ENCODE measurements around the gene NR6A1.

Gene NR6A1

DNA sequence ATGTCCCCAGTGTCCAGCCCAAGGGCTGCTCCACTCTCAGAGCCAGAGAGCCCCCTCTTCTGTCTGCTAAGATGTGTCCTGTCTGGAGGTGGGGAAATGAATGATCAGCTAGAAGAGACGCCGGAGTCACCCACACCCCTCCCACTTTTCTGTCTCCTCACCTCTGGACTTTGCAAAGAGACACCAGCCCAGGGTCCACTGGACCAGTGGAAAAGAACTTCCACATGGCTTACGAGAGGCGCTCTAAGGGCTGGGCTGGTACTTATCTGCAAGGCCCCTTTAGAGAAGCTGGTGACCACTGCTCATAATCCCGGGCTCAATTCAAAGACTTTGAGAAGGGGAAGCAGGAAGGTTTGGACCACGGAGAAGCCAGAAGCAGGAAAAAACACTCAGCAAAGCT lies 273.1 kb downstream of the NR6A1 start:
- DNase-seq = no peak

DNA sequence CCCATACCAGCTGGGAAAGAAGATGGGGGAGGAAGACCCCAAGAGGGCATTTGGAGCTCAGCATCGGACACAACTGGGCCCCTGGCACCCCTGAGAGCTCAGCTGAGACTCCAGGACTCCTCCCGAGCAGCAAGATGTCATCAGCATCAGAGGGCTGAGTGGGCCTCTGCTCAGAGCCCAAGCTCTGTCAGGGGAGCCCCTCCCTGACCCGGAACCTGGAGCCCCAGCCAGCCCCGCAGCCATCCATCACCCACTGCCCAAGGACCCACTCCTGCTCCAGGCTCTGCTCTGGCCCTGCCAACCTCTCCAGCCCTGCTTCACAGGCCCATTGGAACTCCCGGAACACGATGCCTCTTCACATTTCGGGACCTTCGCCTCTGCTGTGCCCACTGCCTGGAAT lies 273.7 kb downstream of the NR6A1 start:
- no peak for DNase-seq

DNA sequence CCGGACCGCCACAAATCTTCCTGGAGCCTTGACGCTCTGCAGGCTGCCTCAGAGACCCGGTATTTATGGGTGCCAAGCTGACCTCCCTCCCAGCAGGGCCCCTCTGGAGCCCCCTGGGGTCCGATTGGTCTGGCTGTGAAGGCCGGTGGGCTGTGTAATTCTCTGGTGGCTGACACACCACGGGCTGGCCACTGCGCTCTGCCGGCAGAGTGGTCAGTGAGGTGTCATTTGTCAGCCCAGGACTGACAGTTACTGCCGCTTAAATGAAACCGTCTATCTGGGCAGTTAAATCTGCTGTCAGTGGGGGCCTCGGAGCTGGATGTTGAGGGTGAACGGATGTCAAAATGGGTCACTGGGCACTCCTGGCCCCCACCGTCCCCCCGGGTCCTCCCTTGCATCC lies 274.6 kb downstream of the NR6A1 start:
- no peak for DNase-seq

DNA sequence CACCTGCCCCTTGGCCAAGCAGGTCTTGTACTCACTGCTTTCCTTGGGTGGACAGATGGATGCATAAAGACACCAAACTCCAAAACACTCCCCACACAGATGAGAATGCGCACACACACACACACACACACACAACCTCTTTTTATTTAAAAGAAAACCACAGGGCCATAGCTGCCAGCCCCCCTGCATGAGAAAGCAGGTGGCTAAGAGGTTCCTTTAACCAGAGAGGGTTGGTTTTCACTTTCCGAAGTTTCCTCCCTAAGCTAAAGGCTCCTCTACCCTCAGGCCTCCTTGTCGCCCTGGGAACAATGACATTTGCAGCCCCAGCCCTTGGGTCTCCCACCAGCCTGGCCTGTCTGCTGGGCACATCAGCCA lies 275.0 kb downstream of the NR6A1 start:
- DNase-seq = no peak

DNA sequence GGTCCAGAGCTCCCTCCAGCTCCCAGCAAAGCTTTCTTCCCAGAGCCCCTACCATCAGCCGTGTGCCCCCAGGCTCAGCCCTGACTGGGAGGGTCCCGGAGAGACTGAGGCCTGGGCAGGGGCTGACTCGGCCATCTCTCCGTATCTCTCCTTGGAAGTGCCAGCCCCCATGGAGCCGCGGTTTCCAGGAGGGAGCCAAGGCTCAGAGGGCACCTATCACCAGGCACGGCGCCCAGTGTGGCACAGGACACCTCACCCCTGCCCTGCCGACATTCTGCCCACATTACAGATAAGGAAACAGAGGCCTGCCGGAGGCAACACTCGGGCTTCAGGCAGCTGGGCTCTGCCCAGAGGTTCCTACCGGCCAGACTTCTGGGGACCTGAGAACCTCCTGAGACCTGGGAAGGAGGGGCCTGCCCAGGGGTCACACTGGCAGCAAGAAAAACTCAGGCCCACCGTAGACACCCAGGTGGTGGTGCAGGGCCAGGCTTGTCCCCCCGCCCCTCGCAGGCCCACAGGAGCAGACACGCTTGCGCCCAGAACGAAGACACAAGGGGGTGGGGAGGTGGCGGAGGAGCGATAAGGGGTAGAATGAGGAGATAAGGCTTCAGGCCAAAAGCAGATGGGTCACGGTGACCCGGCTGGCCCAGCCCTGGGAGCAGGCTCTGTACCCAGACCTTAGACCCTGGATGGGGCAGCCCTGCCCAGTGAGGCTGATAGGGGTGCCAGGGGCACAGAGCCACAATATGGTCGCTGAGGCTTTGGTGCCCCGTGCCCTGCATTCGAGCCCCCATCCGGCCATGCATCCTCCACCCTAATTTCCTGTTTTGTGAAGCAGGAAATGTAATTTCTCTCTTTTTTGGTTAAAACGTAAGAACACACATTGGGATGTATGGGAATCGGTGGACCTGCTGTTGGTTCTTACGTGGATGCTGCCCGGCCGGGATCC lies 275.7 kb downstream of the NR6A1 start:
- DNase-seq = no peak

DNA sequence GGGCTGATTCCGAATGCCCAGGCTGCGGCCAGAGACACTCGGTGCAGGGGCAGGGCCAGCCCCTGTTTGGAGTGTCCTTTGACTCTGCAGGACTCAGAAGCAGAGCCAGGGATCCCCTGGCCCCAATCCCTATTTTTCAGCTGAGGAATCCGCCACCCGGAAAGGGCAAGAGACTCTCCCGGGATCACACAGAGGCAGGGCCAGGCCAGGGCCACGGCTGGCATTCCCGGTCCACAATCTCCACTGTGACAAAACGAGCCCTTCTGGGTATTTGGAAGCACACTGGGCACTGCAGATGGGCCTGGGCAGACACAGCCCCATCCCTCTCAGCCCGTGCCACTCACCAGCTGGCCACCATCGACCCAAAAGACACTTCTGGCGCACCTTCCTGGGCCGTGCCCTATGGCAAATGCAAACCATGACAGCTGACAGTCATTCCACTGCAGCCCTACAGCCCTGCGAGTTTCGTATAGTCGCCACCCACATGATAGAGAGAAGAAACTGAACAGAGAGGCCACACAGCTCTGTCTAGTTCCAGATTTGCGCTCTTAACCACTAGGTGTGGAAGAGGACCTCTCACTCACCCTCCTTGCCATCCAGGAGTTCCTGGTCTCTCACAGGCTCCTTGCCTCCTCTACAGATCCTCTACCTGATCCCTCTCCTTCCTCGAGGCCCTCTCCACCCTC lies 277.2 kb downstream of the NR6A1 start:
- DNase-seq = no peak

DNA sequence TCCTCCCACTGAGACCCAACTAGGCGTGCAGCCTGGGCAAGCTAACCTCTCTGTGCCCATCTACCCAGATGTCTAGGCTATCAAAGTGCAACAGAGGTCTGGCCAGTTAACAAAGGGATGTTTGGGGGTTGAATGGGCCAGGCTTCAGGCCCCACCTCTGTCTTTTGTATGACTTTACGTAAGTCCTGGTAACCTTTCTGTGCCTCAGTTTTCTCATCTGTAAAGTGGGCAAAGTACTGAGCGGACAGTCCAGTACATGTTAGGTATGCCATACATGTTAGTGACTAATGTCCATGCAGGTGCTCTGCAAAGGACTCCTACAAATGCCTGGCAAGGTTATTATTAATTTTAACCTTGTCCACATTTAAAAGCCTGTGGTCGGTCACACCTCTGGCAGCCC lies 277.9 kb downstream of the NR6A1 start:
- no peak for DNase-seq

DNA sequence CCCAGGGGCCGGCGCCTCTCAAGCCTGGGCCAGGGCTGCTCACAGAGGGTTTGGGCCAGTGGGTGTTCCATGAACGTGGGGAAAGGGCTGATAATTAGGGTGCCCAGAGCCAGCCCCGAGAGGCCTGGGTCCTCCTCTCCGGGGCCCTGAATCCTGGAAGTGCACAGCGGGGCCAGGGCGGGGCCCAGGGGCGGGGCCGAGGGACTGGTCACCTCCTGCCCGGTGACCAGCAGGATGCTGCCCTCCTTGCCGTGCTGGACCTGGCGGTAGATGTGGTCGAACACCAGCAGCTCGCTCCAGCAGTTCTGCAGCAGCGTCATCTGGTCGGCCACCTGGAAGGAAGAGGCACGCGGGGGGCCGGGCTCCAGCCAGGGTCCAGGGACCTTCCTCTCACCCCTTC lies 278.3 kb downstream of the NR6A1 start:
- DNase-seq = no peak

DNA sequence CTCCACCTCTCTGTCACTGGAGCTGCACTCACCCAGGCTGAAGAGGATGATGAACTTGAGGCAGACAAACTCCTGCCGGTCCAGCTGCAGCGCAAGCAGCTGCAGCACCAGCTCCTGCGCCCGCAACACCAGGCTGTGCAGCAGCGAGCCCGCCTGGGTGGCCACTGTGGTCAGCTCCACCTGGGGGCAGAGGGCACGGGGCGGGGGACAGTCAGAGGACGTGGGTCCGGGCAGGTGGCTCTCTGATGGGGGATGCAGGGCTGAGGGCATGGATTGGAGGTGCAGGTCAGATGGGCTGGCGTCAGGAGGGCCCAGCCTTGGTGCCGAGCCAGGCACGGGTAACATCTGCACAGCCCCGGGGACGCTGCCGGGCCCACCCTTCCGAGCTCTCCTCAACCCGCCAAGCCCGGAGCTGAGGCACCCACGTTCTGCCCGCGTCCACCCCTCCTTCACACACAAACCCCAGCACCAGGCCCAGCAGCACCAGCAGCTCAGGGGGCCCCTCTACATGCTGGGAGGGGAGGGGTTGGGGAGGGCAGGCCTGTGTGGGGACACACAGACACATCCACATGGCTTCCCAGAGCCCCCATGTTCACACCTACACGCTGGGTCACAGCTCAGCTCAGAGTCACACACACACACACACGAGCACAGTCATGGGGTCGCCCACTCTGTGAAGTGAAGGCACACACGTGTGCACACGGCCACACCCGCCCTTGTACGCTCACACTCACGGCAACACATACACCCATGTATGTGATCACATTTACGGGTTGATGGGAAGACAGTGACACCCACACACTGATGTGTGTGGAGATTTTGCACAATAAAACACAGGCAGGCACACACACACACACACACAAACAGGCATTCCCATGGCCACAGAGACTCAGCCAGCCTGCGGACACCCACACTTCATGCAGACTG lies 279.8 kb downstream of the NR6A1 start:
- DNase-seq = no peak

DNA sequence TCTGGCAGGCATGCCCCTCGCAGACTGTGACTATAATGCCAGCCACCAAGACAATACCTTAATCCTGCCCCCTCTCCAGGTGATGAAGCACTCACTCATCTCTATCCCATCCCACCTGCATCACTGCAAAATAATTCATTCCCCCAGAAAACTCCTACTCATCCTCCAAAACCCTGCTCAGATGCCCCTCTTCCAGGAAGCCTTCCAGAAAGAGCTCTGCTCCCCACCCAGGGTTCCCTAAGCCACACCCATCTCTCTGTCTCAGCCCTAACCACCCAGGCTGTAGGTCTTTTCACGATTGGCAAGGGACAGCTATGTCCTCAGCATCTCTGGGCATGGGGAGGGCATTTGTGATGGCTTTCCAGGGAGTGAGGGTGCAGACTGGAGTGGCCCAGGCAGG lies 281.1 kb downstream of the NR6A1 start:
- DNase-seq = no peak

DNA sequence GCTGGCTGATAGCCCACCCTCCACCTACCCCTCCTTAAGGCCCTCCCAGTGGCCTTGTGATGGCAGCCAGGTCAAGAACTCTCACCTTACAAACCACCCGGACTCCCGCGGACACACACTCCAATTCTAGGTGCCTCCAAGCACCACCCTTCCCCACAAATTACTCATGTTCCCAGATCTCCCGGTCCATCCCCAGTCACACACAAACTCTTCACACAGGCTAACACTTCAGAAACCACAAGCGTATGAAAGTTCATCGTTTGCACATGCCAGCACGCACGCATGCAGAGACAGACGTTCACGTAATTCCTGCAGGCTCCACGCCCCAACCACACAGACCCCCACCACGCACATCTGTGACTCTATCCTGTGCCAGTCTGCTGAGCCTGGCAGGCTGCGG lies 281.9 kb downstream of the NR6A1 start:
- DNase-seq = no peak

DNA sequence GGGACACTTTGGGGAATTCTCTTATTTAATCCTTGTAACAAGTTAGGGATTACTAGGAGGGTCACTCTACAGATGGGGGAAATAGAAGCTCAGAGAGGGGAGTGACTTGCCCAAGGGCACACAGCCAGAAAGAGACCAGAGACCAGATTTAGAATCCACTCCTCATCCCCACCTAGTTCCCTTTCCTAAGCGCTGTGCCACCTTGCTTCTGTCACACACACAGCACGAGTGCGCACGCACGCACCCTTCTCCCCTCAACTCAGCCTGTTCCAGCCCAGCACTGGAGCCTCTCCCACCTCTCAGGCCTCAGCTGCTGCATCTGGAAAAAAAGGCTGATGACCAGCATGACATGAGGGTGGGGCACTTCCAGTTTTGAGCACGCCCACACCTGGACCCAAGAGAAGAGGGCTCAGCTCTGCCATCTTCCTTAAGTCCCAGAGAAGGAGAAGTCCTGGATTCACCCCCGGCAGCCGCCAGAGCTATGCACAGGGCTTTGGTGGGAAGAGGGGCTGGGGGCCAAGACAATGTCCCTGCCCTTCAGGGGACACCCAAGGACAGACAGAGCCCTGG lies 282.4 kb downstream of the NR6A1 start:
- DNase-seq = no peak

DNA sequence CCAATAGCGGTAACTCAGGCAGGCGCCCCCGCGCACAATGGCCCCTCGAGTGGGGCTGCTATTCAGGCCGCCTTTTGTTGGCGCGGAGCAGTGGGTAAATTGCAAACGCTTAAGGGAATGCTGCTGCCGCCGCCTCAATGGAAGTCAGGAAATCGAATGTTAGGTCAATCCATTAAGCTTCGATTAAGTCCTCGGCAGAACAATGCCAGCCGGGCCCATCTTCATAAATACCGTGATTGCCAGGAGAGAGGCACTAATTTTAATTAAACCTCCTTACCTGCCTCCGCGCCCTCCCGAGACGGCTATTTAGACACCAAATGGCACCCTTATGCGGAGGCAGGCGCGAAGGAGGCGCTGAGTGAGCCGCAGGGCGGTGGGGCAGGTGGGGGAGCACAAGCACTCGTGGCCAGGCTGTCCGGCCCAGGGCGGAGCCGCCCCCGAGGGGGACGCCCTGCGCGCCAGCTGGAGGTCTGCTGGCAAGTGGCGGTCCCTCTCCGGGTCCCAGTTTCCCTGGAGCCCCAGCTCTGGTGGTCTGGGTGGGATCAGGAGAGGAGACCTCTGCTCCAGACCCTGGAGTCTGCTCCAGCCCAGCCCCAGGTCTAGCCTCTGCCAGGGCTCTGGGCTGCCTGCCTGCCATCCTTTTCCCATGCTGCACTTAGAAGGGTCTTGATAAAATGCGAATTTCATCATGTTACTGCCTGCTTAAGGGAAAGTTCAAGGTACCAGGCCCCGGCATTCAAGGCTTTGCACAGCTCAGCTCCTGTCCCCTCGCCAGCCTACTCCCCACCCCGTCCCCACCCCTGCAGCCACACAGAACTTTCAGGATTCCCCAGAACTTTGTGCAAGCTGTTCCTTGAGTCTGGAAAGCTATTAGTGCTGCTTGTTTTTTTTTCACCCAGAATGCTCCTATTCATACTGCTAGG lies 283.6 kb downstream of the NR6A1 start:
- no peak for DNase-seq

DNA sequence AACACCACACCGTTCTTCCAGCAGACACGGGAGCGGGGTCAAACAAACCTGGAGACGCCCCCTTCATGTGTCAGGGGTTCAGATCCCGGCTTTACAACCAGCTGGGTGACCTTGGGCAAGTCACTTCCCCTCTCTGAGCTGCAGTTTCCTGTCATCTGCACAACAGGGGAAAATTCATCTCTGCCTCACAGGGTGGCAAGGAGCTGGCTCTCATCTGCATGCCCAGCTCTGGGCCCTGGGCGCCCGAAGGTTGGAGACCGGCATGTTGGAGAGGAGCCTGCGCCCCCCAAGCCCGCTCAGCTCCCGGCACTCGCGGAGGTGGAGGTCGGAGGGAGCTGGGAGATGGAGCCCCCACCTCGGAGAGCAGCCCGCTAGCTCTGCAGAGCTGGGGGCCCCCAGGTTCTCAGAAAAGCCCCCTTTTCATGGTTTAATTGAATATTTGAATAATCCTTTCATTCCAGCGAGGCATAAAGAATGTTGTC lies 284.3 kb downstream of the NR6A1 start:
- no peak for DNase-seq

DNA sequence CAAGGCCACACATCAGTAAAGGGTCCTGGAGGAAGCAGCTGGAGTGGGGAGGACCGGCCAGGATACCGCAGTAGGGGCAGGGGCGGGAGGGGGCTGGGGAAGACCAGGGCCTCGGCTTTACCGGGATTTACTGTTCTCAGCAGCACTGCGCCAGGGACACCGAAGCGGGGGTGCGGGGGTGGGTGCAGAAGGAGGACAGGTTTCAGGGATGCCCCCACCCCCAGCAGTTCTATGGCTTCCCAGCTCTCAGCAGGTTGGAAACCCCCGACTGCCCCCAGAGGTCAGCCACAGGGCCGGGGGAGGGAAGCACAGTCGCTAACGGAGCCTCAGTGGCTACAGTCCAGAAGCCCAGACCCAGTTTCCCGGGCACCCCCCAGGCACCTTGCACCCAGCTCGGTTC lies 285.2 kb downstream of the NR6A1 start:
- no peak for DNase-seq

DNA sequence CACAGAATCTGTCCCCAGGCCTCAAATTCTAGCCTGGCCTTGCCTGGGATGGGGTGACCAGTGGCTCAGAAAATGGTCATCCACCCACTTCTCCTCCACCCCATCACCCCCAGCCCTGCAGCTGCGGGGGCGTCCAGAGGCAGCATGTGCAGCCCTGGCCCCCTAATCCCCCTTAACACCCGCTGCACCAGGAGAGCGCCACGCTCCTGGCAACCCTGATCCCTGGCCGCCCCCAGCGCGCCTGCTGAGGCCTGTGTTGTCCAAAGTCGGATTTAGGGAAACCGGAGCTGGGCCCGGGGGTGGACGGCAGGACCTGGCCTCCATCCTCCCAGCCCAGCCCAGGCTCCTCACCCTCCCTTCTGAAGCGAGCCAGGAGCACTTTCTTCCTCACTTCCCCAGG lies 285.9 kb downstream of the NR6A1 start:
- no peak for DNase-seq

DNA sequence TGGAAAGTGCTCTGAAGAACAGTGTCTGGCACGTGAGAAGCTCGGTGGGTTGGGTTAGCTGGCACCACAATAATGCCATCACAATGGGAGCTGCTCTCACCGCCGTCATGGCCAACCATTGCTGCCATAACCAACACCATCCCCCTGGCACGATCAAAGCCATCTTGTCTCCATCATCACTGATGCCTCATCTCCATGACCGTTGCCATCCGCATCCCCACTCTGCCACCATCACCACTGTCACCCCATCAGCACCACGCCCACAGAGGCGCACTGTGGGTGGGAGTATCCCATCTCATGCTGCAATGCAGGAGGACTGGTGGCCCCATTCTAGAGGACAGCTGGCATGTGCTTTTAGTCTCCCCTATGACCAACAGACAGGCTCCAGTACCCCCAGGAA lies 287.6 kb downstream of the NR6A1 start:
- no peak for DNase-seq

DNA sequence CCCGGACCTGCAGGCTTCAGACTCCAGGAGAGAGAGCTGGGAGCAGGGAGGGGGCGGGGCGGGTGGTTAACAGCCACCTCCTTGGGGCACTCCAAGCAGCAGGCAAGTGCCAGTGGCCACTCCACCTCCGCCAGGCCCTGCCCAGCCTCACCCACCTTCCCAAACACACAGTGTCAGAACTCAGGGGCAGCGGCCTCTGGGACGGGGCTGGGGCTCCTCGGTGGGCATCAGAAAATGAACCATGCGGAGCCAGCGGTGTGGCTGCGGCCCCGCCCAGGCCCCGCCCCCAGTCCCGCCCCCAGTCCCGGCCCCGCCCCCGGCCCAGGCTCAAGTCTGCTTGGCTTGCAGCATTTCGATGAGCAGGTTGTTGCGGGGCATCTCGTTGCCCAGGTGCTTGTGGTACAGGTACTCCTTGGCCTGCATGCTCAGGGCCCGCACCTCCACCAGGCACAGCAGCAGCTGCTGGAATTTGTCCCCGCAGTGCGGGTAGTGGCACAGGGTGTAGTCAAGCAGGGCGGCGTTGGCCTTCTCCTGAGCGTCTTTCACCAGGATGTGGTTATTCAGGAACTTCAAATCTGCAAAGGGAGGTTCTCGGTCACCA lies 288.6 kb downstream of the NR6A1 start:
- DNase-seq = no peak

DNA sequence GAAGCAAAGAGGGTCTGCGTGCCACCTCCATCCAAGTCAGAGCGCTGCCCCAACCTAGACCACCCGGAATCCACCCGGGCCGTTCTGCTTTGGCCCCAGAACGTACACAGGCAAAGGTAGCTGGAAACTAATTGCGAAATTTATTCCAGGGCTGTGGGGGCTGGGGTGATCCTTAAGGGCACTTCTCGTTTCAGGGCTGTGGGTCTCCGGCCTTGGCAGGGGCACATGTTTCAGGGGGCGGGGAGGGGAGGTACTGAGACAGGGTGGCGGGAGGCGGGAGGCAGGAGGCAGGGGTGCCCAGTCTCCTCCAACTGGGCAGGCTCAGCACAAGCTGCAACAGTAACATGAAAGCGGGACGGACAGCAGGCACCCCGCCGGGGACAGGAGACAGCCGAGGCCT lies 290.0 kb downstream of the NR6A1 start:
- no peak for DNase-seq

DNA sequence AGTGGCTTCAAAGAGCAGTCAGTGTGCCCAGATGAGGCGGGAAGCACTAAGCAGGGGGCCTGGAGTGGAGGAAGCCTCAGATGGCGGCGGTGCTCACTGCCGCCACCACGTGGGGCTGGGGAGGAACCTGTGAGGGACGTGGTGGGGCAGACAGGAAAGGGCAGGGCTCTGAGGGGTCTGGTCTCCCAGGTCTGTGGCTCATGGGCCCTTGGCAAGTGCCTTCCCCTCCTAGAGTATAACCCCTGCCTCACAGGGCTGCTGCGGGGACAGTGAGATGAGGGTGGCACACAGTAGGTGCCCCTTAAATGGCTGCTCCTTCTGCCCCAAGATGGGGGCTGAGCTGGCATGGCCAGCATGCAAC lies 290.5 kb downstream of the NR6A1 start:
- no peak for DNase-seq

DNA sequence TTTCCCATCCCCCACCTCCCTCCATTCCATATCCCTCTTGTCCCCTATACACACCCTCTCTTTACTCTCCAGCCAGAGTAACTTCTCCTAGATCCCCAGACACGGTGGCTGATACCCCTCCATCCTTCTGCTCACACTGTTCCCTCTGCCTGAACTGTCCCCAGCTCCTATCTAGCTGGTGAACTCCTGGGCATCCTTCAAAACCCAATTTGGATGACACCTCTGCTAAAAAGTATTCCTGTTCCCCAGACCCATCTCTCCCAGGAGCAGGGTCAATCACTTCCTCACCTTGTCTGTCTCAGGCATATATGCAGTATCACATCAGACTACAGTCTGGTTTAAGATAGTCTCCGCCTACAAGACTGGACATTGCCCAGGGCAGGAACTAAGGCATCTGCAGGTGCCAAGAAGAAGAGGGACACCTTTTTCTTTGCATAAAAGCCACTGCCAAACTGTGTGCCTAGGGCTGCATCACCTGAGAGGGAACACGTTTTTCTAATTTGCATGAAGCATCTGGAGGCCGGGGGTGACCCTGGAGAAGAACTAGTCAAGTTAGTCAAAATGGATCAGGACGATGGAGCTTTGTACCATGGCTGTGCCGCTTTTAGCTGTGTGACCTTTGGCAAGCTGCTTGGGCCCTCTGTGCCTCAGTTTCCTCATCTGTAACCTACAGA lies 291.0 kb downstream of the NR6A1 start:
- DNase-seq = no peak
